ENCODE measurements around the gene SYT9.

The SYT9 gene

DNA sequence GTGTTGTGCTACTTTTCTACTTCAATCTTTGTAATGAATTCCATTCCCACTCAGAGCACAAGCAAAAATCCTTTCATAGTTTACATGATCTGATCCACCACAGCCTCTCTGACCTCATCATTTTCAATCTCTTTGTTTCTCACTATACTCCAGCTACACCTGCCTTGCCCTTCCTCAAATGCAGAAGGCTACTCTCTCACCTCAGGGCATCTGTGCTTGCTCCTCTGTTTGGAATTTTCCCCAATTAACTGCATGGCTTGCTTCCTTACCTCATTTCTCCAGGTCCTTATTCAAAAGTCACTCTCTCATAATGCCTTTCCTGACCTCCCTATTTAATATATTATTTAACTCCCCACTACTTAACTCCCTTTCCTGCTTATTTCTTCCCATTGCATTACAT, 133.0 kb downstream of the SYT9 start:
- H3K79me2 ChIP-seq (ENCODE audit: control insufficient read depth, low read length): no peaks in the 10 kb centered on the region
- H3K27me3 ChIP-seq (ENCODE audit: control insufficient read depth, low read length): no peaks in the 10 kb centered on the region; the same call in 1 of the 2 replicates
- no peak overlapping the region for H3K4me3 ChIP-seq (ENCODE audit: low read length)
- no peak overlapping the region for H3K27ac ChIP-seq (ENCODE audit: low read depth, low read length)
- no peaks in the 10 kb centered on the region for H3K9me3 ChIP-seq (ENCODE audit: control insufficient read depth, insufficient read depth, low read length)
- no peaks in the 10 kb centered on the region for H3K9me2 ChIP-seq (replicated peaks; ENCODE audit: control insufficient read depth, low read length)
- H4K20me1 ChIP-seq (ENCODE audit: control insufficient read depth, insufficient read depth, low read depth, low read length): no peaks in the 10 kb centered on the region
- H3K4me1 ChIP-seq (ENCODE audit: control insufficient read depth, low read length): no peaks in the 10 kb centered on the region
- H3K4me2 ChIP-seq (ENCODE audit: low read length): no peak overlapping the region
- no peaks in the 10 kb centered on the region for H3K36me3 ChIP-seq (ENCODE audit: control insufficient read depth, low read length)
- TF ChIP-seq EZH2phosphoT487 (IDR thresholded peaks at IDR 0.05; ENCODE audit: borderline replicate concordance, low read length): no peak
- TF ChIP-seq, protein P1, sequence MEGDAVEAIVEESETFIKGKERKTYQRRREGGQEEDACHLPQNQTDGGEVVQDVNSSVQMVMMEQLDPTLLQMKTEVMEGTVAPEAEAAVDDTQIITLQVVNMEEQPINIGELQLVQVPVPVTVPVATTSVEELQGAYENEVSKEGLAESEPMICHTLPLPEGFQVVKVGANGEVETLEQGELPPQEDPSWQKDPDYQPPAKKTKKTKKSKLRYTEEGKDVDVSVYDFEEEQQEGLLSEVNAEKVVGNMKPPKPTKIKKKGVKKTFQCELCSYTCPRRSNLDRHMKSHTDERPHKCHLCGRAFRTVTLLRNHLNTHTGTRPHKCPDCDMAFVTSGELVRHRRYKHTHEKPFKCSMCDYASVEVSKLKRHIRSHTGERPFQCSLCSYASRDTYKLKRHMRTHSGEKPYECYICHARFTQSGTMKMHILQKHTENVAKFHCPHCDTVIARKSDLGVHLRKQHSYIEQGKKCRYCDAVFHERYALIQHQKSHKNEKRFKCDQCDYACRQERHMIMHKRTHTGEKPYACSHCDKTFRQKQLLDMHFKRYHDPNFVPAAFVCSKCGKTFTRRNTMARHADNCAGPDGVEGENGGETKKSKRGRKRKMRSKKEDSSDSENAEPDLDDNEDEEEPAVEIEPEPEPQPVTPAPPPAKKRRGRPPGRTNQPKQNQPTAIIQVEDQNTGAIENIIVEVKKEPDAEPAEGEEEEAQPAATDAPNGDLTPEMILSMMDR (IDR thresholded peaks at IDR 0.05; ENCODE audit: low read depth, low read length, poor library complexity, severe bottlenecking): no peak
- no peaks in the 10 kb centered on the region for H3F3A ChIP-seq (ENCODE audit: control insufficient read depth, insufficient read depth)

DNA sequence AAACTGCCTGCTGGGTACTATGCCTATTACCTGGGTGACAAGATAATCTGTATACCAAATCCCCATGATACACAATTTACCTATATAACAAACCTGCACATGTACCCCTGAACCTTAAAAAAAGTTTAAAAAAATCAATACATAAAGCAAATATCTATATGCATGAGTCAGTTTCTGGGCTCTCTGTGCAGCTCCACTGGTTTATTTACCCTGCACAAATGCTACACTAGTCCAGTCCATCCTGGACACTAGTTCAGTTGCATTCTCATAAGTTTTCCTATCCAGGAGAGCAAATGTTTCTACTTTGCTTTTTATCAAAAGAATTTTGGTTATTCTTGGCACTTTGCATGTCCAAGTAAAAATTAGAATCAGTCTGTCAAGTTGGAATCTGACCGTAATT, 133.8 kb downstream of the SYT9 start:
- Histone ChIP-seq H3K27ac (ENCODE audit: low read depth, low read length) (no peak overlapping the region), H3K4me3 (ENCODE audit: low read length) (no peak overlapping the region), H3K4me2 (ENCODE audit: low read length) (no peak overlapping the region), H3K4me1 (ENCODE audit: control insufficient read depth, low read length) (no peaks in the 10 kb centered on the region), H3K79me2 (ENCODE audit: control insufficient read depth, low read length) (no peaks in the 10 kb centered on the region), H3K36me3 (ENCODE audit: control insufficient read depth, low read length) (no peaks in the 10 kb centered on the region), H3F3A (ENCODE audit: control insufficient read depth, insufficient read depth) (no peaks in the 10 kb centered on the region), H3K9me2 (replicated peaks; ENCODE audit: control insufficient read depth, low read length) (no peaks in the 10 kb centered on the region), H3K27me3 (ENCODE audit: control insufficient read depth, low read length) (no peaks in the 10 kb centered on the region; the same call in 1 of the 2 replicates), H3K9me3 (ENCODE audit: control insufficient read depth, insufficient read depth, low read length) (no peaks in the 10 kb centered on the region), H4K20me1 (ENCODE audit: control insufficient read depth, insufficient read depth, low read depth, low read length) (no peaks in the 10 kb centered on the region)
- TF ChIP-seq EZH2phosphoT487 (IDR thresholded peaks at IDR 0.05; ENCODE audit: borderline replicate concordance, low read length): no peak
- TF ChIP-seq, protein P1 (IDR thresholded peaks at IDR 0.05; ENCODE audit: low read depth, low read length, poor library complexity, severe bottlenecking): no peak

DNA sequence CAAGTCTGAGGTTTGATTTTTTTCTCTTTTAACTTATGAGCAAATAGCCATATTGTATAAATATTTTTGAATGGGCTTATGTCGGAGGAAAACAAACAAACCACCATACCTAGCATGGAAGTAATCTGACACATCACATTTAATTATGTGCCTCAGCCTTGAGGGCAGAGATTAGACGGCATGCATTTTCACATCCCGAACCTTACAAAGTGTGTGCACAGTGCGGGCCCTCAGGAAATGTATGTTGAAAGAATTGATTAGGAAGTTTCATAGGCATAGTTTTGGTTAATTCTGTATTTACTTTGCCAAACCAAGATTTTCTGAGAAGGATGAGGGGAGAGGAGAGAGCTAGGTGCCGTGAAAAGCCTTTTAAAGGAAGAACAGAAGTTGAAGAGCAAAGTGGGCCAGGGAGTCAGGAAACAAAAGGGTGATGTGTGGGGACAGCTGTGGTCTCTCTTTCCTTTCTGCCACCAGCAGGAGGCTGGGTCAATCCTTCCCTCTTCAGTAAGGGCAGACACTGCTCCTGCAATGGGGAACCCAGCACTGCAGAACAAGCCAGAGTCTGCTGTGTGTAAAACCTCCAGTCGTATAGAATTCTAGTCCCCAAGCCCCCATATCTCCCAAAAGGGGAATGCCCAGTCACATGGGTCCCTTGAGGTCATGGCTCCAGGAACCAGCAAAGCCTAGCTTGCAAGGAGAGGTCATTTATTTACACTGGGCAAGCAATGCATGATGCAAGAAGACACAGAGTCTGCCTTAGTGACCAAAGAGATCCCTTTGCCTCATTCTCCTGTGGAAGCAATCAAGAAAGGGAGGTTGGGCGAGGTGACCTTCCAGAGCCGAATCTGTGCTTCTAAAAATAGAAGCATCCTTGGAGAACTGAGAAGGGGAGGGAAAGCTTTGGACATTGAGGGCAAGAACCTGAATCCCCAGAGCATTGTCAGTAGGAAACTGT, 162.5 kb downstream of the SYT9 start:
- Histone ChIP-seq H3K4me3 (ENCODE audit: low read length) (no peak overlapping the region), H3K79me2 (ENCODE audit: control insufficient read depth, low read length) (no peaks in the 10 kb centered on the region), H3K9me2 (replicated peaks; ENCODE audit: control insufficient read depth, low read length) (no peaks in the 10 kb centered on the region), H3K36me3 (ENCODE audit: control insufficient read depth, low read length) (no peaks in the 10 kb centered on the region), H3K27ac (ENCODE audit: low read depth, low read length) (no peak overlapping the region), H3K27me3 (ENCODE audit: control insufficient read depth, low read length) (0 out of 2 replicates have a peak, but pooled peaks cover 2% of the 10 kb centered on the region), H3K4me2 (ENCODE audit: low read length) (no peak overlapping the region), H3F3A (ENCODE audit: control insufficient read depth, insufficient read depth) (no peaks in the 10 kb centered on the region), H4K20me1 (ENCODE audit: control insufficient read depth, insufficient read depth, low read depth, low read length) (no peaks in the 10 kb centered on the region), H3K4me1 (ENCODE audit: control insufficient read depth, low read length) (no peaks in the 10 kb centered on the region), H3K9me3 (ENCODE audit: control insufficient read depth, insufficient read depth, low read length) (no peaks in the 10 kb centered on the region)
- TF ChIP-seq, protein P1 (IDR thresholded peaks at IDR 0.05; ENCODE audit: low read depth, low read length, poor library complexity, severe bottlenecking): no peak
- TF ChIP-seq EZH2phosphoT487 (IDR thresholded peaks at IDR 0.05; ENCODE audit: borderline replicate concordance, low read length): no peak
